GM12875 (cell line): Measurements from ENCODE around the gene ADGRL3.
"Not testable (repeated sequence)": the region's sequence is repeated elsewhere in the genome, so short reads cannot be mapped to it uniquely, and the experiment has no call there.

Experiments used
- H3K4me3 ChIP-seq: one replicate; pipeline ENCODE4 v1.5.1; 2011; ENCODE audit warnings: low read depth, low read length, control low read depth
- CTCF ChIP-seq: IDR thresholded peaks from 2 replicates; pipeline ENCODE4 v1.5.1; 2011; ENCODE audit warnings: low read depth, mild to moderate bottlenecking, control low read depth, inconsistent platforms, low read length, moderate library complexity, borderline replicate concordance; ENCODE audit not compliant: insufficient read depth

Gene ADGRL3

GRCh38 chr4:61831987-61832386 is 631.9 kb downstream of the ADGRL3 start:
- H3K4me3 ChIP-seq: no peak overlapping the region
- TF ChIP-seq CTCF: no peak

- no peak for TF ChIP-seq CTCF
- no peak overlapping the region for H3K4me3 ChIP-seq
Measured at GRCh38 chr4:61837395-61837794, 637.3 kb downstream of the ADGRL3 start.

- TF ChIP-seq CTCF: no peak
- no peak overlapping the region for H3K4me3 ChIP-seq
Measured at GRCh38 chr4:61838072-61838471, 637.9 kb downstream of the ADGRL3 start.

- TF ChIP-seq CTCF: no peak
- no peak overlapping the region for H3K4me3 ChIP-seq
Measured at GRCh38 chr4:61841714-61842113, 641.6 kb downstream of the ADGRL3 start.

GRCh38 chr4:61851126-61851525 is 651.0 kb downstream of the ADGRL3 start:
- H3K4me3 ChIP-seq: no peak overlapping the region
- no peak for TF ChIP-seq CTCF

- not testable (repeated sequence) for H3K4me3 ChIP-seq
Measured at GRCh38 chr4:61852105-61852504, 652.0 kb downstream of the ADGRL3 start.

- H3K4me3 ChIP-seq: no peak overlapping the region
- no peak for TF ChIP-seq CTCF
Measured at GRCh38 chr4:61853041-61853440, 652.9 kb downstream of the ADGRL3 start.

- TF ChIP-seq CTCF: no peak
- H3K4me3 ChIP-seq: no peak overlapping the region
Measured at GRCh38 chr4:61860376-61860775, 660.2 kb downstream of the ADGRL3 start.
